K562 (cell line): ENCODE results near the gene NIPBL. TPM values are rescaled to one million over a fixed set of nuclear protein-coding genes. Genes with fewer than 3 reads are reported as not detected.

Experiments used
- ATAC-seq: fragments of 200-7000 bp; cut with Tn5 transposase; 3 replicates; pipeline ENCODE4 v1.9.1; 2020; ENCODE audit warnings: moderate library complexity
- BruUV-seq: library from RNA; stranded (reverse); fragments of 400-500 nt; replicated peaks from 2 replicates; lab custom pipeline; 2021; lab: Mats Ljungman, UMichigan
- CTCF ChIA-PET: fragments of 300-600 bp; formaldehyde crosslinking; extraction: SDS; loops from one replicate; lab custom pipeline; 2021; ENCODE audit warnings: low intra/inter-chr PET ratio; lab: Yijun Ruan, JAX
- POLR2A ChIA-PET: fragments of 300-600, 350-650 bp; sonication (Branson Sonifier 250); formaldehyde crosslinking; extraction: SDS; loops from one replicate; lab custom pipeline; 2021; ENCODE audit warnings: antibody characterized with exemption, inconsistent platforms; lab: Yijun Ruan, JAX
- DNase-seq, 4 experiments: peaks; one replicate each; pipeline versions ENCODE4 v3.0.0 to v3.0.0-alpha.2; 2011 to 2018; ENCODE audit warnings: low spot score in 3 of 4, mixed read lengths in 3 of 4; ENCODE audit errors: extremely low read depth in 1 of 4
- FAIRE-seq: peaks from 2 replicates; lab custom pipeline; 2011; peaks lifted over from hg19 to GRCh38; lab: Jason Lieb, UNC
- H2AFZ ChIP-seq: 2 replicates; pipeline ENCODE4 v1.6.0; 2011; ENCODE audit warnings: low read depth, low read length, control low read depth, inconsistent platforms
- H3K27ac ChIP-seq: fragments of 200-600 bp; 3 replicates; pipeline ENCODE4 v1.8.0; 2011; ENCODE audit warnings: low read depth, mild to moderate bottlenecking, control low read depth, inconsistent platforms, low read length, moderate library complexity, mixed read lengths; ENCODE audit errors: extremely low read depth
- H3K27me3 ChIP-seq, 2 experiments: fragments of 300-600 bp in 1 of 2; 2 replicates in 1 of 2; 3 replicates in 1 of 2; pipeline versions ENCODE4 v1.6.0 to v1.8.0; 2011; ENCODE audit warnings: inconsistent platforms in 2 of 2, low read length in 2 of 2, mild to moderate bottlenecking in 1 of 2, mixed read lengths in 1 of 2, moderate library complexity in 1 of 2; ENCODE audit not compliant: control insufficient read depth in 2 of 2, insufficient read depth in 2 of 2
- H3K36me3 ChIP-seq: fragments of 300-600 bp; 3 replicates; pipeline ENCODE4 v1.8.0; 2011; ENCODE audit warnings: mild to moderate bottlenecking, low read length, inconsistent platforms; ENCODE audit not compliant: control insufficient read depth, insufficient read depth
- H3K4me1 ChIP-seq, 2 experiments: fragments of 200-600 bp in 1 of 2; replicated peaks in 1 of 2; 2 replicates in 1 of 2; 3 replicates in 1 of 2; pipeline versions ENCODE4 v1.5.1 to v1.8.0; 2011; ENCODE audit warnings: inconsistent platforms in 2 of 2, low read length in 2 of 2, mild to moderate bottlenecking in 1 of 2, mixed read lengths in 1 of 2, moderate library complexity in 1 of 2; ENCODE audit not compliant: control insufficient read depth in 2 of 2, insufficient read depth in 2 of 2
- H3K4me2 ChIP-seq: 2 replicates; pipeline ENCODE4 v1.6.1; 2011; ENCODE audit warnings: low read length, control low read depth, inconsistent platforms, mixed read lengths; ENCODE audit not compliant: insufficient read depth
- H3K4me3 ChIP-seq: fragments of 200-600 bp; sonication (generic), shearing (Covaris generic); 2 replicates; pipeline ENCODE4 v1.5.1; 2016; ENCODE audit warnings: control low read depth, inconsistent platforms
- H3K79me2 ChIP-seq: fragments of 200-600 bp; 3 replicates; pipeline ENCODE4 v1.8.0; 2011; ENCODE audit warnings: low read length, inconsistent platforms; ENCODE audit not compliant: control insufficient read depth, insufficient read depth
- H3K9ac ChIP-seq, 2 experiments: 2 replicates each; pipeline versions ENCODE4 v1.6.0 to v1.6.1; 2011; ENCODE audit warnings: low read depth in 2 of 2, low read length in 2 of 2, control low read depth in 1 of 2, inconsistent platforms in 1 of 2, mild to moderate bottlenecking in 1 of 2, mixed read lengths in 1 of 2; ENCODE audit not compliant: insufficient read depth in 1 of 2
- H3K9me1 ChIP-seq: one replicate; pipeline ENCODE4 v1.6.0; 2011; ENCODE audit warnings: inconsistent platforms, mild to moderate bottlenecking, low read length, moderate library complexity; ENCODE audit not compliant: control insufficient read depth, insufficient read depth
- H3K9me3 ChIP-seq: replicated peaks from 2 replicates; pipeline ENCODE4 v1.5.1; 2011; ENCODE audit warnings: low read depth, low read length, inconsistent platforms; ENCODE audit not compliant: control insufficient read depth, insufficient read depth
- H4K20me1 ChIP-seq: replicated peaks from 2 replicates; pipeline ENCODE4 v1.6.1; 2011; ENCODE audit warnings: low read length, inconsistent platforms, mixed read lengths; ENCODE audit not compliant: control insufficient read depth, insufficient read depth
- DIDO1 ChIP-seq: fragments of 450-650 bp; IDR thresholded peaks from 2 replicates; pipeline ENCODE4 v1.6.1; 2016; ENCODE audit warnings: low read depth, missing biosample characterization, missing genetic modification characterization
- FOXA3 ChIP-seq, 2 experiments: fragments of 450-650 bp in 1 of 2; sonication (generic) in 1 of 2; formaldehyde crosslinking; IDR thresholded peaks in 1 of 2; conservative IDR thresholded peaks in 1 of 2; 2 replicates each; pipeline versions ENCODE4 v1.4.0 to v1.8.0; 2020 to 2022; ENCODE audit warnings: mild to moderate bottlenecking in 2 of 2, missing genetic modification reagents in 1 of 2
- FOXK1 ChIP-seq: sonication (generic); formaldehyde crosslinking; IDR thresholded peaks from 2 replicates; pipeline ENCODE4 v1.8.0; 2022; ENCODE audit warnings: missing genetic modification reagents, mild to moderate bottlenecking, borderline replicate concordance
- FOXK2 ChIP-seq, 2 experiments: fragments of 450-650 bp; IDR thresholded peaks in 1 of 2; conservative IDR thresholded peaks in 1 of 2; 2 replicates each; pipeline ENCODE4 v1.6.1; 2016; ENCODE audit warnings: low read depth in 2 of 2, mild to moderate bottlenecking in 1 of 2
- HLTF ChIP-seq: fragments of 450-650 bp; IDR thresholded peaks from 2 replicates; pipeline ENCODE4 v1.6.1; 2016
- RAD21 ChIP-seq, 2 experiments: fragments of 250-450 bp in 1 of 2; fragments of 450-650 bp in 1 of 2; sonication (Bioruptor Pico) in 1 of 2; formaldehyde crosslinking in 1 of 2; IDR thresholded peaks in 1 of 2; conservative IDR thresholded peaks in 1 of 2; 2 replicates each; pipeline versions ENCODE4 v1.4.0 to v1.8.0; 2020 to 2022; ENCODE audit warnings: mild to moderate bottlenecking in 2 of 2, moderate library complexity in 1 of 2
- SIN3A ChIP-seq, 2 experiments: fragments of 150-350 bp in 1 of 2; IDR thresholded peaks; 2 replicates each; pipeline ENCODE4 v1.6.1; 2011 to 2016; ENCODE audit warnings: borderline replicate concordance in 2 of 2, low read depth in 2 of 2, low read length in 2 of 2, mild to moderate bottlenecking in 2 of 2, moderate library complexity in 2 of 2; ENCODE audit not compliant: control insufficient read depth in 1 of 2
- SMC3 ChIP-seq: conservative IDR thresholded peaks from 2 replicates; pipeline ENCODE4 v1.6.1; 2011; ENCODE audit warnings: low read depth, low read length, improper control_type of control experiment; ENCODE audit not compliant: insufficient read depth
- TAF1 ChIP-seq: IDR thresholded peaks from 2 replicates; pipeline ENCODE4 v1.6.1; 2011; ENCODE audit warnings: mild to moderate bottlenecking, low read length, moderate library complexity; ENCODE audit not compliant: insufficient read depth, control insufficient read depth, severe bottlenecking; ENCODE audit errors: extremely low read depth
- ZC3H11A ChIP-seq: IDR thresholded peaks from 2 replicates; pipeline ENCODE4 v1.6.1; 2012; ENCODE audit warnings: low read depth, low read length, improper control_type of control experiment
- ZFX ChIP-seq: sonication (generic); formaldehyde crosslinking; IDR thresholded peaks from 2 replicates; pipeline ENCODE4 v1.8.0; 2022; ENCODE audit warnings: mild to moderate bottlenecking, missing genetic modification reagents, moderate library complexity
- ZNF384 ChIP-seq: IDR thresholded peaks from 2 replicates; pipeline ENCODE4 v1.6.1; 2012; ENCODE audit warnings: low read depth, low read length, improper control_type of control experiment
- WGBS: fragments of 100-300 bp; shearing (Covaris generic); methylation state at CpG from one replicate; pipeline ENCODE4 v1.1.6; 2016; ENCODE audit warnings: low coverage, mixed read lengths; ENCODE audit not compliant: insufficient coverage; ENCODE audit errors: missing lambda C conversion rate; 5-methylcytosine and 5-hydroxymethylcytosine counted together
- in situ Hi-C: fragments of 300-500 bp; cut with MboI; formaldehyde crosslinking; loops from 4 replicates; pipeline ENCODE4 v1.15.0; 2018; ENCODE audit warnings: inconsistent platforms, mixed read lengths
- intact Hi-C: fragments of 100-400 bp; cut with micrococcal nuclease; formaldehyde crosslinking; loops from 2 replicates; pipeline ENCODE4 v1.14.2; 2022
- polyA plus RNA-seq, 8 experiments: library from polyadenylated mRNA; depleted of rRNA in 4 of 8; stranded (reverse) in 5 of 8; unstranded in 3 of 8; fragments of >200 nt; fragmentation: Nextera tagmentation in 2 of 8; fragmentation: Illumina TruSeq in 1 of 8; extraction: Ambion mirVana in 2 of 8; extraction: Trizol in 1 of 8; gene quantifications; 2 replicates each; pipeline versions ENCODE4 v1.2.1 to v1.2.3, GENCODE V29; 2011 to 2014; ENCODE audit warnings: inconsistent platforms in 1 of 8, missing spikeins in 1 of 8
- total RNA-seq, 7 experiments: library from RNA; depleted of rRNA in 6 of 7; stranded (reverse); fragments of >200 nt in 6 of 7; fragmentation: Illumina TruSeq in 2 of 7; extraction: Trizol in 2 of 7; gene quantifications; 2 replicates each; pipeline versions ENCODE4 v1.2.1 to v1.2.3, GENCODE V29; 2011 to 2021; ENCODE audit warnings: low replicate concordance in 1 of 7
- TF ChIP-seq, protein P1 (sequence below), 3 experiments: IDR thresholded peaks in 2 of 3; conservative IDR thresholded peaks in 1 of 3; 2 replicates each; pipeline ENCODE4 v1.5.1; 2011 to 2012; ENCODE audit warnings: low read length in 3 of 3, mild to moderate bottlenecking in 3 of 3, control low read depth in 2 of 3, improper control_type of control experiment in 1 of 3, inconsistent platforms in 1 of 3, low read depth in 1 of 3, mixed read lengths in 1 of 3, moderate library complexity in 1 of 3; ENCODE audit not compliant: insufficient read depth in 2 of 3
- TF ChIP-seq, protein P2 (sequence below): fragments of 450-650 bp; IDR thresholded peaks from 2 replicates; pipeline ENCODE4 v1.6.1; 2016; ENCODE audit warnings: antibody characterized with exemption
- TF ChIP-seq, protein P3 (sequence below): IDR thresholded peaks from 2 replicates; pipeline ENCODE4 v1.6.1; 2012; ENCODE audit warnings: low read depth, low read length, improper control_type of control experiment, borderline replicate concordance

NIPBL gene
- total and polyA plus RNA-seq, 9 of the 15 experiments (the other 6 are each of a cell fraction or from before 2014, with no cell fraction given): 12.9 to 56.7 (median 38.9) TPM

DNA sequence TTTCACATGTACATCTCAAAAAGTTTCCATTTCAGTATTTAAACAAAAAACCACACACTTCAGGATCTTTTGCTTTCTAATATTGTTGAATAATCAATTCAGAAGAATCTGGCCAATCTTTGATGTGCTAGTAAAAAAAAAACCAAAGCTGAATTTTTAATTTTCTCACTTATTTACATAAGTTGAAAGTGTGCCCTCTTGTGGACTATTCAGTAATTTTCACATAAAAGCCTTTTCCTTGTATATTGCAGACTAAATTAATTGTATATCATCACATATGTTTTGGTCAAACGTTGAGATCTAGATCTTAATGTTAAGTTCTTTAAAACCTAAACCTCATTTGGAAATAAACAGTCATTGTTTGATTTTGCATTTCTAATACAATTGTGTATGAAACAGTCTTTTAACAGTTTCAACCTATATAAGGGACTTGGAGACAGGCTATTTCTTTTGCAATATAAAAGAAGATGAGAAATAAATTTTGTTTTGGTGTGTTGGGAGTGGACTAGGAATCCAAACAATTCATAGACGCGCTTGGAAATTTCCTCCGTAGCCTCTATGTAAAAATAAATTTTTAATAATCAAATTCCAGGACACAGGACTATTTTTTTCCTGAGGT, 68.1 kb downstream of the NIPBL start:
- peaks cover 93% of the 10 kb centered on the region for H3K79me2 ChIP-seq
- in situ Hi-C loops: loop anchor here (10.0 kb wide), 1 partner anchor 210 kb away; no protein-coding TSS in a partner anchor
- FAIRE-seq: peak; percentile 26
- H4K20me1 ChIP-seq: peaks cover 2% of the 10 kb centered on the region; the same call in 1 of the 2 replicates
- peak; percentile 12 to 67 (median 20) for DNase-seq
- H2AFZ ChIP-seq: no peak overlapping the region
- intact Hi-C loops: loop anchor here (2.0 kb wide), 2 partner anchors 64 to 206 kb away; no protein-coding TSS in a partner anchor
- no TSS peak for BruUV-seq
- H3K4me3 ChIP-seq: no peak overlapping the region
- no peak overlapping the region for H3K27ac ChIP-seq
- H3K9me3 ChIP-seq: no peaks in the 10 kb centered on the region
- ChIA-PET POLR2A (no interaction called here), CTCF (interaction anchor here (0.6 to 2.4 kb wide), 4 partner anchors 13 to 216 kb away, joined by 3 to 8 read pairs (median 3); no protein-coding TSS in a partner anchor)
- WGBS: 54% methylated on average over 4 of the region's 4 CpGs
- no peaks in the 10 kb centered on the region for H3K9me1 ChIP-seq
- H3K4me2 ChIP-seq: no peak overlapping the region
- H3K4me1 ChIP-seq: no peaks in the 10 kb centered on the region
- no peak overlapping the region for H3K9ac ChIP-seq
- H3K36me3 ChIP-seq: no peaks in the 10 kb centered on the region
- ATAC-seq: peak; percentile 46; the same call in 1 of the 3 replicates
- no peaks in the 10 kb centered on the region for H3K27me3 ChIP-seq
- no peak for TF ChIP-seq ZFX (CRISPR knock-in tag)
- no peak for TF ChIP-seq TAF1
- TF ChIP-seq FOXK2 (conservative IDR thresholded peaks at IDR 0.05 in 1 of 2, IDR thresholded peaks at IDR 0.05 in 1 of 2; ENCODE audit: low read depth in 2 of 2): peak in 1 of 2 experiments; percentile 75; a peak in 3 of 4 replicates
- no peak for TF ChIP-seq FOXK1 (CRISPR knock-in tag)
- TF ChIP-seq, protein P1, sequence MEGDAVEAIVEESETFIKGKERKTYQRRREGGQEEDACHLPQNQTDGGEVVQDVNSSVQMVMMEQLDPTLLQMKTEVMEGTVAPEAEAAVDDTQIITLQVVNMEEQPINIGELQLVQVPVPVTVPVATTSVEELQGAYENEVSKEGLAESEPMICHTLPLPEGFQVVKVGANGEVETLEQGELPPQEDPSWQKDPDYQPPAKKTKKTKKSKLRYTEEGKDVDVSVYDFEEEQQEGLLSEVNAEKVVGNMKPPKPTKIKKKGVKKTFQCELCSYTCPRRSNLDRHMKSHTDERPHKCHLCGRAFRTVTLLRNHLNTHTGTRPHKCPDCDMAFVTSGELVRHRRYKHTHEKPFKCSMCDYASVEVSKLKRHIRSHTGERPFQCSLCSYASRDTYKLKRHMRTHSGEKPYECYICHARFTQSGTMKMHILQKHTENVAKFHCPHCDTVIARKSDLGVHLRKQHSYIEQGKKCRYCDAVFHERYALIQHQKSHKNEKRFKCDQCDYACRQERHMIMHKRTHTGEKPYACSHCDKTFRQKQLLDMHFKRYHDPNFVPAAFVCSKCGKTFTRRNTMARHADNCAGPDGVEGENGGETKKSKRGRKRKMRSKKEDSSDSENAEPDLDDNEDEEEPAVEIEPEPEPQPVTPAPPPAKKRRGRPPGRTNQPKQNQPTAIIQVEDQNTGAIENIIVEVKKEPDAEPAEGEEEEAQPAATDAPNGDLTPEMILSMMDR (IDR thresholded peaks at IDR 0.05 in 2 of 3, conservative IDR thresholded peaks at IDR 0.05 in 1 of 3; ENCODE audit: insufficient read depth in 2 of 3, low read depth in 1 of 3, low read length in 3 of 3): peak in 2 of 3 experiments; percentile 41 to 63; a peak in 4 of 6 replicates
- TF ChIP-seq, protein P2, sequence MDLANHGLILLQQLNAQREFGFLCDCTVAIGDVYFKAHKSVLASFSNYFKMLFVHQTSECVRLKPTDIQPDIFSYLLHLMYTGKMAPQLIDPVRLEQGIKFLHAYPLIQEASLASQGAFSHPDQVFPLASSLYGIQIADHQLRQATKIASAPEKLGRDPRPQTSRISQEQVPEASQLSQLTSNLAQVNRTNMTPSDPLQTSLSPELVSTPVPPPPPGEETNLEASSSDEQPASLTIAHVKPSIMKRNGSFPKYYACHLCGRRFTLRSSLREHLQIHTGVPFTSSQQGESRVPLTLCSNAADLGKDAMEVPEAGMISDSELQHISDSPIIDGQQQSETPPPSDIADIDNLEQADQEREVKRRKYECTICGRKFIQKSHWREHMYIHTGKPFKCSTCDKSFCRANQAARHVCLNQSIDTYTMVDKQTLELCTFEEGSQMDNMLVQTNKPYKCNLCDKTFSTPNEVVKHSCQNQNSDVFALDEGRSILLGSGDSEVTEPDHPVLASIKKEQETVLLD: no peak
- TF ChIP-seq FOXA3 (CRISPR knock-in tag; conservative IDR thresholded peaks at IDR 0.05 in 1 of 2, IDR thresholded peaks at IDR 0.05 in 1 of 2): peak in 1 of 2 experiments; percentile 60; a peak in 2 of 4 replicates
- no peak for TF ChIP-seq ZC3H11A
- no peak for TF ChIP-seq SIN3A (IDR thresholded peaks at IDR 0.05; ENCODE audit: borderline replicate concordance in 2 of 2, control insufficient read depth in 1 of 2, low read depth in 2 of 2, low read length in 2 of 2)
- TF ChIP-seq ZNF384: peak; percentile 67
- no peak for TF ChIP-seq HLTF
- TF ChIP-seq, protein P3, sequence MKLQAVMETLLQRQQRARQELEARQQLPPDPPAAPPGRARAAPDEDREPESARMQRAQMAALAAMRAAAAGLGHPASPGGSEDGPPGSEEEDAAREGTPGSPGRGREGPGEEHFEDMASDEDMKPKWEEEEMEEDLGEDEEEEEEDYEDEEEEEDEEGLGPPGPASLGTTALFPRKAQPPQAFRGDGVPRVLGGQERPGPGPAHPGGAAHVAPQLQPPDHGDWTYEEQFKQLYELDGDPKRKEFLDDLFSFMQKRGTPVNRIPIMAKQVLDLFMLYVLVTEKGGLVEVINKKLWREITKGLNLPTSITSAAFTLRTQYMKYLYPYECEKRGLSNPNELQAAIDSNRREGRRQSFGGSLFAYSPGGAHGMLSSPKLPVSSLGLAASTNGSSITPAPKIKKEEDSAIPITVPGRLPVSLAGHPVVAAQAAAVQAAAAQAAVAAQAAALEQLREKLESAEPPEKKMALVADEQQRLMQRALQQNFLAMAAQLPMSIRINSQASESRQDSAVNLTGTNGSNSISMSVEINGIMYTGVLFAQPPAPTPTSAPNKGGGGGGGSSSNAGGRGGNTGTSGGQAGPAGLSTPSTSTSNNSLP: peak; percentile 41; the same call in 1 of the 2 replicates
- TF ChIP-seq RAD21 (CRISPR knock-in tag; conservative IDR thresholded peaks at IDR 0.05 in 1 of 2, IDR thresholded peaks at IDR 0.05 in 1 of 2): peak; percentile 35 to 46
- no peak for TF ChIP-seq DIDO1 (tag)
- 0 out of 2 replicates have a peak, but pooled peaks have one; percentile 20 for TF ChIP-seq SMC3
